ENCODE data around the gene NET1. TPM values are rescaled to one million over a fixed set of nuclear protein-coding genes. Genes with fewer than 3 reads are reported as not detected.
A peak's percentile ranks its signal among the peaks of the same experiment; 100 is the strongest.
"Not testable (repeated sequence)": the region's sequence is repeated elsewhere in the genome, so short reads cannot be mapped to it uniquely, and the experiment has no call there.

NET1 gene
- total RNA-seq, 1 donor from 2014 or later, result 16.5 TPM

DNA sequence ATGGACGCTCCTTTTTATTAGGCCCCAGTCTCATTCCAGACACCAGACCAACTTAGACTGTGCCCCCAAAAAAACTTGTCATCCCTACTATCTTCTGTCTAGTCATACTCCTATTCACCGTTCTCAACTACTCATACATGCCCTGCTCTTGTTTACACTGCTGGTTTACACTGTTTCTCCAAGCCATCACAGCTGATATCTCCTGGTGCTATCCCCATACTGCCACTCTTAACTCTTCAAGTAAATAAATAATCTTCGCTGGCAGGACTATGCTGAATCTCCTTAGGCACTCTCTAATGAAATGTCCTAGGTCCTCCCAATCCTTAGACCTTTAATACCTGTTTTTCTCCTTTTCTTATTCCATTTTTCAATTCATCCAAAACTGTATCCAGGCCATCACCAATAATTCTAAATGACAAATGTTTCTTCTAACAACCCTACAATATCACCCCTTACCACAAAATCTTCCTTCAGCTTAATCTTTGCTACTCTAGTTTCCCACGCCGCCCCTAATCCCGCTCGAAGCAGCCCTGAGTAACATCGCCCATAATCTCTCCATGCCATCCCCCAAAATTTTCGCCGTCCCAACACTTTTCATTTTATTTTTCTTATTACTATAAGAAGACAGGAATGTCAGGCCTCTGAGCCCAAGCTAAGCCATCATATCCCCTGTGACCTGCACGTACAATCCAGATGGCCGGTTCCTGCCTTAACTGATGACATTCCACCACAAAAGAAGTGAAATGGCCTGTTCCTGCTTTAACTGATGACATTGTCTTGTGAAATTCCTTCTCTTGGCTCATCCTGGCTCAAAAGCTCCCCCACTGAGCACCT is 63.8 kb downstream of the NET1 start:
- intact Hi-C loops (cut with micrococcal nuclease); ATAC-seq; DNase-seq: not testable (repeated sequence)

GRCh38 chr10:5476918-5477525 is 64.7 kb downstream of the NET1 start:
- intact Hi-C loops (cut with micrococcal nuclease), result no loop called here
- DNase-seq (no peak), ATAC-seq (no peak)

DNA sequence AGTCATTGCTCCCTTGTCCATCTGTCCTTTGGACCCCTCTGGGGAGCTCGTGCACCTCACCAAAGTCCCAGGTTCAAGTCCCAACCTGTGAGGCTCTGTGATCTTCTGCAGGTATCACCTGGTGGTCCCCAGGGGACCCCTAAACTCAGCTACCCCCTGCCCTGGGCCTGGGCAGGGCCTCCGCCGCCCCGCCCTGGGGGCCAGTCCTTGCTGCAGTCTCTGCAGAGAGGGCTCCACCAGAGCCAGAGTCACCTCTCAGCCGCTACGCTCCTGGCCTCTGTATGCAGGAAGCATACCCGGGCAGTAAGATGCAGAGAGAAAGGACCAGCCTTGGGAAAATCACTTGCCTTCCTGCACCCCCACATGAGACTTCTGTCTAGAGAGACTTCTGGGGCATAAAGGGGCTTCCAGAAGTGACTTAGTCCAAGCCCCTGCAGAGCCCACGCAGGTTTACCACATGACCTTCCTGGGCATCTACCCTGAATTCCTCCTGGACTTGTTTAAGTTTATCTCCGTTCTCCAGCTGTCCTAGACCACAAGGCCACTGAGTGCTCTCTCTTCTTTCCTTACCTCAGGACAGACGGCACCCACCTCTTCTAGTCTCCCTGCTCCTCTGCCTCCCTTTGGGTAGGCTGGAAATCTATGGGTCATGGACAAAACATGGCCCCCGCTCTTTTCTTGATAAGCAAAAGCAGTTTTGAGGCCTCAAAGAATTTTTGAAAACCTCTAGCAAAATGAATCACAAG is 65.8 kb downstream of the NET1 start:
- ATAC-seq (no peak), DNase-seq (no peak)
- intact Hi-C loops (cut with micrococcal nuclease), result no loop called here

DNA sequence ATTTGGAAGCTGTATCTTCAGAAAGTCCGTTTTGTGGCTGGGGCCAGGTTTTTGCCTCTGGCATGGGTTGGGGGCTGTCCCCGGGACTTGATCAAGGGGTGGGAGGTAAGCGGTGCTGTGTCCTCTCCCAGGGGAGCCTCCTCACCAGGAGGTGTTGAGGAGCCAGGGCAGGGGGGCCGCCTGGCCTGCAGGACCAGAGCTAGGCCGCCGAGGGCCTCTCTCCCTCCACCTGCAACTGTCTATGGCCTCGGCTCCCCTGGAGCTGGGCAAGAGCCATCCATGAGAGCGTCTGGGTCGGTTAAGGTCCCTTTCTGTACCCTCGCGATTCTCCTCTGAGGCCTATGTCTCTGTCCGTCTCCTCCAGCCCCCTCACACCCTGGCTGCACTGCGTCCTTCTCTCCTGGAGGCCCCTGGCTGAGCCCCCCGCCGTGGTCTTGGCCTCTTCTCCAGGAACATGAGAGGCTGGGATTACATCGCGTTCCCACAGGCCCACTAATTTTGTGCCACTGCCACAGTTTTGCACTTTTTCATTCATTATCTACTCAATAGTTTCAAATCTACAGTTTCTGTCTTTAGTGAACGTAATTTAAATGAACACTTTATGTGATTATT is 66.4 kb downstream of the NET1 start:
- no peak for ATAC-seq
- intact Hi-C loops (cut with micrococcal nuclease), result no loop called here
- DNase-seq, result no peak

DNA sequence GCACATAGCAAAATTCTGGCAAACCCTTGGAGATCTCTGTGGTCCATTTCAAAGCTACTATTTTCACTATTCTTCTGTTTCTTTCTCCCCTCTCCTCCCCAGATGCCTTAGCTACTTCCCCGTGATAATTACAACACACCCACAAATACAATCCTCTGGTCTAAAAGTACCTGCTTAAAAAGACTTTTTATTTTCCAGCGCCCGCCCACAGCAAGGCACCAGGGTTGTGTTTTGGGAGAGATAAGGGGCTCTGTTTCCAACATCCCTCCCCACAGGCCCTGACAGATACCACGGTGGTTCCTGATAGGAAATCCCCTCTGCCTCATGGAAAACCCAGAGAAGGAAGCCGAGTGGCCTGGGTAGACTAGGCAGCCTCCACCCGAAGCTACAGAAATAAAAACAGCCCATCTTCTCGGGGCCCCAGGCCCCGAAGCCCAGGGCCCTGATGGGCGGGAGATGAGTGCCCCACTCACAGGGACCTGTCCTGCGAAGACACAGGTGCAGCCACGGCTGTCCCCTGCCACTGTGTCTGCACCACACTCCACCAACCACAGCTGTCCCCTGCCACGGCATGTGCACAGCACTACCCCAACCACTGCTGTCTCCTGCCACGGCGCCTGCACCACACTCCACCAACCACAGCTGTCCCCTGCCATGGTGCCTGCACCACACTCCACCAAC is 67.3 kb downstream of the NET1 start:
- intact Hi-C loops (cut with micrococcal nuclease), result no loop called here
- no peak for ATAC-seq
- no peak for DNase-seq

GRCh38 chr10:5480162-5480941 is 68.0 kb downstream of the NET1 start:
- intact Hi-C loops (cut with micrococcal nuclease), result no loop called here
- ATAC-seq, result no peak
- DNase-seq, result no peak

DNA sequence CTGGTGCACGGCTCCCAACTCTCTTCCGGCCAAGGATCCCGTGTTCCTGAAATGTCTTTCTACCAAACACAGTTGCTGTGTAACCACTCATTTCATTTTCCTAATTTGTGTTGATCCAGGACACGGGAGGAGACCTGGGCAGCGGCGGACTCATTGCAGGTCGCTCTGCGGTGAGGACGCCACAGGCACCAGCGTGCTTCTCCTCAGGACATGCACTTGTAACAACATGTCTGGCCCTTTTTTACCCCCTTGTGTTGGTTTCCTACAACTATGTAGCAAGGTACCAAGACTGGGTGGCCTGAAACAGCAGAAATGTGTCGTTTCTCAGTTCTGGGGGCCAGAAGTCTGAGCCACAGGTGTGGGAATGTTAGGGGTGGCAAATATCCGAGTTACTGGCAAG is 68.8 kb downstream of the NET1 start:
- no peak for DNase-seq
- ATAC-seq, result no peak
- intact Hi-C loops (cut with micrococcal nuclease), result no loop called here

- no peak for DNase-seq
- intact Hi-C loops (cut with micrococcal nuclease), result no loop called here
- no peak for ATAC-seq
These were observed 69.7 kb downstream of the NET1 start for GRCh38 chr10:5482016-5482415.

DNA sequence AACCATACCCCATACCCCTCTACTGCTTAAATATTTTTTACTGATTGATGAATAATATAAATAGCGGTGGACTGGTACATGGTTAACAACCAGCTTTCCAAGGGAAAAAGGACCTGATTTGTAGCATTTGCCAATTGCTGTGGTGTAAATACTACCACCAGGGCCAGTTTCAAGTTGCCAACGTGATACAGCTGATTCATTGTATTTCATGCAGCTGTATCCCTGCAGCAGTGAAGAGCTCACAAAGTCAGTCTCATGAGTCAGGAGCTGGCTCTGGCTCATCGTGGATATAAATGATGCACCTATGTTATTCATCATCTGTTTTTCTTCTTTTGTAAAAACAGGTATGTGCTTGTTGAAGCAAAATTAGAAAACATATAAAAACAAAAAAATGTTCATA is 71.8 kb downstream of the NET1 start:
- DNase-seq (no peak), ATAC-seq (no peak)
- intact Hi-C loops (cut with micrococcal nuclease), result no loop called here

DNA sequence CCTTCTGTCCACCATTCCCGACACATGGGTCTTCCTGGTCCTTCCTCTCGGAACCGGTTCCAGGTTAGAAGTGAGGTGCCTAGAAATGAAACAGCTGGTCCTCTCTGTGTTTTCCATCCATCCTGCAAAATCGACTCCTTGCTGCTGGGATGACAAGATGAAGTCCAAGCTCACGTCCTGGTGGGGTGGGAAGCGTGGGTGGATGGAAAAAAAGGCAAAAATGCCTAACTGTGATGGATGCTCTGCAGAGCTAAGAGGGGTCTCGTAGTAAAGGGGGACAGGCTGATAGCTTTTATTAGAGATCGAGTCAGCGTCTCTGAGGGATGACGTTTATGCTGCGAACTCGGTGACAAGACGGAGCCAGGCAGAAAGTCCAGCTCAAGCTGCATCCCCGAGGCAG is 72.9 kb downstream of the NET1 start:
- intact Hi-C loops (cut with micrococcal nuclease), result no loop called here
- DNase-seq, result no peak
- ATAC-seq, result no peak

GRCh38 chr10:5485948-5486852 is 73.8 kb downstream of the NET1 start:
- intact Hi-C loops (cut with micrococcal nuclease), result no loop called here
- DNase-seq, result no peak
- no peak for ATAC-seq

DNA sequence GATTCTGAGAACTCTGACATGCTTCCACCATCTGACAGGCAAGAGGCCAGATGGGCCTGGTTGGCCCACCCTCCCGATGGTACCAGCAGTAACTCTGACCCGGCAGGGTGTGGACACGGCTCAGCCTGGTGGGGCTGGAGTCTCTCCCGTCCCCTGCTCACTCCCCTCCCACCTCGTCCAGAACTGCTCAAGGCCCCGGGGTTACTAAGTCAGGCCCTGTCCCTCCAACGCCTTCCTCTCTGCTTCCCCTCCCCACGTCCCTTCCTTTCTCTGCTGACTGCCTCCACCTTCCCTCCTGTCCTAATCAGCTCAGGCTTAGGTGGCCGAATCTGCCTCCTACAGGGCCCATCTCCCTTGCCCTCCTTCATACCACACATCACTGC is 74.5 kb downstream of the NET1 start:
- intact Hi-C loops (cut with micrococcal nuclease), result no loop called here
- DNase-seq, result no peak
- no peak for ATAC-seq

GRCh38 chr10:5488272-5489161 is 76.2 kb downstream of the NET1 start:
- DNase-seq (no peak), ATAC-seq (peak; percentile 29)
- intact Hi-C loops (cut with micrococcal nuclease), result no loop called here

- intact Hi-C loops (cut with micrococcal nuclease), result no loop called here
- DNase-seq, result no peak
- no peak for ATAC-seq
These were observed 77.7 kb downstream of the NET1 start for GRCh38 chr10:5490032-5490431.

DNA sequence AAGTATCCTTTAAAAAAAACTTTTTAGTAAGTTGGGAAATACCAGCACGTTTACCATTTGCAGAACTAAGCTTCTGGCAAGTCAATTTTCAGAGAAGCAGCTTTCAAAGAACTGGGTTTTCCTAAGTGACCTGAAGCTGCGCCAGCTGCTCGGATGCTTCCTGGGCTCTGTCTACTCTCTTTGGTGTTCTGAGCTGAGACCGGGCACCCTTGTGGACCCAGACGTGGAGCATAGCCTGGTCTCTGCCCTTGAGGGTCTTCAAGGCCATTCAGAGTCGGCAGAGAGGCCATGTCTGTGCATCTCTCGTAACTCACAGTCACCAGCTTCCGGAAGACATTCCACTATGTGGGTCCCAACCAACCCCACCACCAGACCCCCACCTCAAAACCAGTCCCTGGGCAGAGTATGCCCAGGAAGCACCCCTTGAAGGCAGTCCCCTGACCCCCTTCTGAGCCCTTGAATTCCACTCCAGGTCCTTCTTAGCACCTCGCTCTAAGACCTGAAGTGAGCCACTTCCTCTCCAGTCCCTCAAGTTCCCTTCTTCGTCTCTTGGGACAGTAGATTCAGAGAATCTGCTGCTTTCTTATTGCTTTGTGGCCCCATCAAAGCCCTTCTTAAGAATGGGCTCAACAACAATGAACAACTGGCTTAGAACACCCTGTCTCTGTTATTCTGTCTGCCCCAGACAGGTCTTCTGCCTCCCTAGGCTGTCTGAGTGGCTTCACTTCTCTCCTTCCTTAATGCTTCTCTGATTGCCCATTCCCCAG is 78.5 kb downstream of the NET1 start:
- intact Hi-C loops (cut with micrococcal nuclease), result no loop called here
- DNase-seq, result no peak
- no peak for ATAC-seq

DNA sequence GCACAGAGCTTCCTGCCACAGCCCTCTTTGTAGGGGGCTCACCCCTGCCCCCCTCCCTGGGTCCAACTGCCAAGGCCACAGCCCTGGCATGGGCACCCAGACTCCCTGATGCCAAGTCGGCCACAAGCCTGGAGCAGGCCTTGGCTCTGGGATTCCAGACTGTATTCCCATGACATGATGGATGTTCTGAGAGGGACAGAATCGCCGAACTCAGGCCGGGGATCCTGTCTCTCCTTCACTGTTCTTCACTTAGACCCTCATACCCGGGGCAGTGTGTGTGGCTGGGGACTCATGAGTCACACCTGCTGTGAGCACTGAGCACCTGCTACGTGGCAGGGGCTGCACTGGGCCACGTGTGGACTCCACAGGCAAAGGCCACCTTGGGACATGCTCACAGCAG is 79.1 kb downstream of the NET1 start:
- no peak for DNase-seq
- intact Hi-C loops (cut with micrococcal nuclease), result no loop called here

More for the DNA sequence above, 79.1 kb downstream of the NET1 start:
- no peak for ATAC-seq
